ENCODE data around the gene RASSF7.

DNA sequence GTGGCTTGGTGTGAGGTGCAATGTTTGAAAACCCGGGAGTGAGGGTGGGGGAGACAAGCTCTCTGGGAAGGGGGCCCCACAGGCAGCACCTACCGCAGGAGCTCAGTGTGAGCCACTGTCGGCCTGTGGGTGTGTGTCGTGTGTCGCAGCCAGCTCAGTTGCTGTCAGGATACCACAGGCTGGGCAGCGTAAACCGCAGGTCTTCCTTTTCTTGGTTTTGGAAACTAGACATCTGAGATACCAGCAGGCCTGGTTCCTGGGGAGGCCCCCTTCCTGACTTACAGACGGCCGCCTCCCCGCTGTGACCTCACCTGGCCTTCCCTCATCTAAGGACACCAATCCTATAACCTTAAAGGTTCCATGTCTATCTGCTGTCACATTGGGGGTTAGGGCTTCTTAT, 35.6 kb downstream of the RASSF7 start:
- TF ChIP-seq, protein P1, sequence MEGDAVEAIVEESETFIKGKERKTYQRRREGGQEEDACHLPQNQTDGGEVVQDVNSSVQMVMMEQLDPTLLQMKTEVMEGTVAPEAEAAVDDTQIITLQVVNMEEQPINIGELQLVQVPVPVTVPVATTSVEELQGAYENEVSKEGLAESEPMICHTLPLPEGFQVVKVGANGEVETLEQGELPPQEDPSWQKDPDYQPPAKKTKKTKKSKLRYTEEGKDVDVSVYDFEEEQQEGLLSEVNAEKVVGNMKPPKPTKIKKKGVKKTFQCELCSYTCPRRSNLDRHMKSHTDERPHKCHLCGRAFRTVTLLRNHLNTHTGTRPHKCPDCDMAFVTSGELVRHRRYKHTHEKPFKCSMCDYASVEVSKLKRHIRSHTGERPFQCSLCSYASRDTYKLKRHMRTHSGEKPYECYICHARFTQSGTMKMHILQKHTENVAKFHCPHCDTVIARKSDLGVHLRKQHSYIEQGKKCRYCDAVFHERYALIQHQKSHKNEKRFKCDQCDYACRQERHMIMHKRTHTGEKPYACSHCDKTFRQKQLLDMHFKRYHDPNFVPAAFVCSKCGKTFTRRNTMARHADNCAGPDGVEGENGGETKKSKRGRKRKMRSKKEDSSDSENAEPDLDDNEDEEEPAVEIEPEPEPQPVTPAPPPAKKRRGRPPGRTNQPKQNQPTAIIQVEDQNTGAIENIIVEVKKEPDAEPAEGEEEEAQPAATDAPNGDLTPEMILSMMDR (IDR thresholded peaks at IDR 0.05; ENCODE audit: insufficient read depth, low read depth, low read length) = no peak
- TF ChIP-seq EZH2 (IDR thresholded peaks at IDR 0.05; ENCODE audit: insufficient read depth, low read length) = no peak
